HG02970 (cell line): Measurements from ENCODE around the gene FTCDNL1.

ENCODE experiments used
- ATAC-seq: cut with Tn5 transposase; IDR thresholded peaks from one replicate; pipeline ENCODE4 v1.9.1; 2021; ENCODE audit warnings: mild to moderate bottlenecking, moderate library complexity, moderate number of reproducible peaks; ENCODE audit not compliant: unreplicated experiment, low FRiP score

Gene FTCDNL1

GRCh38 chr2:199850718-199851500 lies at the start of gene FTCDNL1:
FTCDNL1 (minus strand) TSS chr2:199851192; CDS start chr2:199848962, 2,230 bp downstream.
- ATAC-seq, result peak; percentile 95

DNA sequence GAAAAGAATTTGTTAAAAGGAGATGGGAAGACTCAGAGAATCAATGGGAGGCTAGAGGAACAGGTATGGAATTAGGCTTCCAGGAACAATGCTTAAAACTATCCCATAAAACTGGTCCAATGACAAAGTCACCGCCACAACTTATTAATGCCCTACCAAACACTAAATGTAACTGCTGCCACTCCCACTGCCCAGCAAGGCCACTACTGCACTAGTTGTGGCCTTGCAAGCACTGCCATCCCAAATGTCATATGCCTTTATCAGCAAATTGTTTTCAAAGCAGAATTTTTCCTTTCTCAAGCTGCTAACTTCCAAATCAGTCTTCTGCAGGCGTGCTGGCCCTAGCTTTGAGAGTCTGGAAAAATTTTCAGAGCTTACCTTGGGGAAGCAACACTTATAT lies 45.6 kb upstream of the FTCDNL1 start:
- ATAC-seq, result no peak

DNA sequence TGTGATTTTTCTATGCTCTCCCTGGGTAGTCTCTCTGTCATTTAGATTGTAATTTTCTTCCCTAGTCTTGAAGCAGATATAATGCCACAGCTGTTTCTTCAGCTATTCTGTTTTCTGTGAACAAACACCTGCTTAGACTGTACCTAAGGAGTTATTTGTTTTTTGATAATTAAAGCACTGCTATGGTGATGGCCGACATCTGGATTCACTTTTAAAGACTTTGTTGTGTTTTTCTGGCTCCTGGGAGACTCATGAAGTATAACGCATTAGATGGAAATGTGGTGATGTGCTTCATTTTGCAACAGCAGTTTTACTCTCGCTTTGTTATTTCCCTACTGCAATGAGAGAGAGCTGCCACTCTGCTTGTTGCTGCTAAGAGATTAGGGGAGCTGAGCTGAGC lies 44.4 kb upstream of the FTCDNL1 start:
- ATAC-seq, result no peak

- ATAC-seq, result no peak
These were observed 32.7 kb upstream of the FTCDNL1 start for GRCh38 chr2:199883474-199884212.

GRCh38 chr2:199882667-199883066 lies 31.7 kb upstream of the FTCDNL1 start:
- no peak for ATAC-seq

DNA sequence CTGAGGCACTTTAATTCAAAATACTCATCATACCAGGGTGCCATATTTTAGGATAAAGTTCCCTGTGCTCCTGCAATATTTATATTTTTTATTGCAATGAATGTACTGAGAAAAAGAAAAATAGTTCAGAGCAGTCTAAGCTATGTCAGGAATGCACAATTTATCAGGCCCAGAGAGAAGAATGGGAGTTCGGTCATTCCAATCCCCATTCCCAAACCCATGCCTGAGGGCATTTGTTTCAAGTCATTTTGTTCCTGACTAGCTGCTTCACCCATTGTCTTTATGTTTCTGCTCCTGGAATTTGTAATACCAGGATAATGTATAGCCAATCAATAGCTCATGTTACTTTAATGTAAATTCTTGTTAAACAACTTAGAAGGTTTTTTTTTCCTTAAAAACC lies 24.4 kb upstream of the FTCDNL1 start:
- ATAC-seq, result no peak

DNA sequence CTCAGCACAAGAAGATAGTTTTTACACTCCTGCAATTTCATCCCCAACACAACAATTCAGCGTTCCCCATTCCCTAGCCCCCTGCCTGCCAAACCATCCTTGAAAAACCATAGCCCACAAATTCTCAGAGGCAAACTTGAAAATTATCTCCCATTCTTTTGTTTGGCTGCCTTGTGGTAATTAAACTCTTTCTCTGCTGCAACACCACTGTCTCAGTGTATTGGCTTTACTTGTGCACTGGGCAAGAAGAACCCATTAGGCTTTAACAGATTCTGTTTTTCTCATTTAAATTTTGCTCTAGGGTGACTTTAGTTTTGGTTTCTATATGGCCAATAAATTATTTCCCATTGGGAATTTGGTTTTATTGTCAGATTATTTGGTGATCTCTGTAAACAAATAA lies 23.2 kb upstream of the FTCDNL1 start:
- no peak for ATAC-seq

DNA sequence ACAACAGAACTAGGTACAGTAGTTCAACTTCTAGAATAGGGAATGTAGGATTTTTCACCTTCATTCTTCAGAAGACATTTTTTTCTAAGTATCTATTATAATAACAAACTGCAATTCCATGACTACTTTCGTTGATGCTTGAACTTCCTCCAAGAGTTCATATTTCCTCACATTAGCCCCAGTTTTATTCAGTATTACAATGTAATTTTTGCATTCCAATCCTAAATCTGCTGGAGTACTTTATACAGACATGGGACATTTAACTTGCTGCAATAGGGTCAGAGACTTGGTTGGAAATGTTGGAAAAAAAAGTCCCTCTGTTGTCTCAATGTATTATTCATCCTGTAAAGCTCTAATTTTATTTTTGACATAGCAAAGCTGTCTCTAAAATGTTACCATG lies 19.6 kb upstream of the FTCDNL1 start:
- ATAC-seq, result no peak

DNA sequence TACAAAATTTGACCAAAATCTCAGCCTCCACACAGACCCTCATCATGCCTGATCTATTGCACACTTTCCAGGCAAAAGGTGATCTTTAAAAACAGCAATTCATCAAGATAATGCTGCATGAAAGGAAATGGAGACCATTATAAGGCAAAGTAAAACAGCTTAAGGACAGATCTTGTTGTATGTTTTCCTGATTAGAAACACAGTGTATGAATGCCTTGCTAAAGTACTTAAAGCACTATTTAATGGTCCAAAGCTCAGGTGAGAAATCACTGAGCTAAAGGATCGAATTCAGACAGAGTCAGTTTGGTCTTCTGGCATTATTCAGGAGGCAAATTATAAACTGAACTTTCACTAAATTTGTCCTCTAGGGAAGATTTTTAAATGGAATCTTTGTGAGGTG lies 18.7 kb upstream of the FTCDNL1 start:
- no peak for ATAC-seq

GRCh38 chr2:199869227-199869541 lies 18.2 kb upstream of the FTCDNL1 start:
- no peak for ATAC-seq

DNA sequence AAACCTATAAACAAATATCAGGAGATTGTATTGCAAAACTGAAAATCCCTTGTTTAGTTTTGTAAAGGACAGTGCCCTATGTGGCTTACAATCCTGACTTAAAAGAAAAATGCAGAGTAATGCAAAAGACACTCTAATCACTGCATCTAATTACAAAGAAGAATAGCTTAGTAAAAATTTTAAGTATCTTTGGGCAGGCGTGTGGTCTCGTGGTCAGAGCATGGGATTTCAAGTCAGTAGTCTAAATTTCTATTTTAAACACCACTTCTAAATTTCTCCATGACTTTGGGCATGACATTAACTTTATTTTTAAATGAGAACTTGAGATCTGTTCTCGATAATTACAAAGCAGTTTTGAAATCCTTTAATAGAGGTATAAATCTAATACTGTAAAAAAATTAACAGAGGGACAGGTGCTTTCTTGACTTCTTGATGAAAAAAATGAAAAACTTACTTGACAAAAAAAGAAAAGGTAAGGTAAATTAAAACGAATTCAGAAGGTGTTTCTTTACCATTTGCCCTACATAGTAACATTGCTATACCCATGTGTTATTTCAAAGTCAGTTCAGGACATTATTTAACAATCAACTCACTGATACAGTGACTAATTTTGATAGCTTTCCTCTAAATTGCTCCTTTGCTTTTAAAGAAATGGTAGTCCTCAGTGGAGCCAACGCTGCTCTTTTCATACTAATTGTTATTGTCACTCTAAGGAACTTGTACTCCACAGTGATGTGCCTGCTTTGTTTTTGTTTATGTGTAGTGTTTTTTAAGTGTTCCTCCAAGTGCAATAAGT lies 17.6 kb upstream of the FTCDNL1 start:
- ATAC-seq, result no peak

DNA sequence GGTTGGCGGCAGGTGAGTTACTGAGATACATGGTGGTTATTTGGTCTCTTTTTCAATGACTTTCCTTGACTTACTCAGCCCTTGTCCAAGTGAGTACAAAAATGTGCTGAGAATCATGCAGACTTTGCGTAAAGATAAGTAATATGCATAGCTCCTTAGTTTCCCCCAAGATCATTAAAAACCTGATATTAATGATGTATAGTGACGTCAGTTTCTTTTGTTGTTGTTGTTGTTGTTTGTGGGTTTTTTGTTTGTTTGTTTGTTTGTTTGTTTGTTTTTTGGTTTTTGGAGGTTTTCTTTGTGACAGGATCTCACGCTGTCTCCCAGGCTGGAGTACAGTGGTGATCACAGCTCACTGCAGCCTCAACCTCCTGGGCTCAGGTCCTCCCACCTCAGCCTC lies 14.9 kb upstream of the FTCDNL1 start:
- no peak for ATAC-seq

DNA sequence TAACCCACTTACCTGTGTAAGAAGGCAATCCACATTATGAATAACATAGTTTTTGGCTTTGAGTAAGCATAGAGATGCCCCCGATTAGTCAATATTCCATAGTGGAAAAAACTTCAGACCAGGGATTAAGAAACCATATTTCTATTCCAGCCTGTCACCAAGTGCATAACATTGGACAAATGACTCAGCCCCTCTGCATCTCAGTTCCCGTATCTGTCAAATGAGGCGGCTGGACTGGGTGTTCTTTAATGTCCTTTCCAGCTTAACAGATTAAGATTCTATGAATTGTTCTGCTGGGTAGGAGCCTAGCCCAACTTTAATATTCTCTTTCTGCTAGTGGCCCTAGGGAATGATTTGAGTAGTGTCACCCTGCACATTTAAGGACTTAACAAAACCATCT lies 11.8 kb upstream of the FTCDNL1 start:
- no peak for ATAC-seq

DNA sequence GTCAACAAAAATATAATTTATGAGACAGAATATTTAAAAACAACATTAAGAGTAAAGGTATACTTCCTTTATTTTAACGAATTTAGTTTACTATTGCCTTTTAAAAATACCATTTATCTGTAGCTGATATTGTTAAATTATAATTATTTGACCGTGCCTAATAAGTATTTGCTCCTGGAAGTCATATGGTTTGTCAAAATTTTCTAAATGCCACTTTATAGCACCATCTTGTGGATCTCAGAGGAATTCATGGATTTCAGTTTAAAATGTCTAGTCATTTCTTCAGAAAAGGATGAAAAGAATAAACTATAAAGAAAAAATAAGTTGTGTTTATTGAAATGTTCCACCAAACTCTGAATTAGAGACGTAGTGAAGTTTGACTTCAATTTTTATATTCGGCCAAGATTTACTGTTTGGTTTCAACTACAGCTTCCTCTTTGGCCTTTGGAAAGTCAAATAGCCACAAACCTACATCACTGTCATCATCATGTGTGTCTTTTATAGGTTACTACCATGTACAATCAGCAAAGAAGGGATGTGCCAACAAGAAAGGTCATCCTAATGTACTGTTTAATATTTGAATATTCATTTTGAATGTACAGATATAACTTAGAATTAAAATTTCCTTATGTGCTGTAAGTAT lies 10.3 kb upstream of the FTCDNL1 start:
- ATAC-seq, result no peak

DNA sequence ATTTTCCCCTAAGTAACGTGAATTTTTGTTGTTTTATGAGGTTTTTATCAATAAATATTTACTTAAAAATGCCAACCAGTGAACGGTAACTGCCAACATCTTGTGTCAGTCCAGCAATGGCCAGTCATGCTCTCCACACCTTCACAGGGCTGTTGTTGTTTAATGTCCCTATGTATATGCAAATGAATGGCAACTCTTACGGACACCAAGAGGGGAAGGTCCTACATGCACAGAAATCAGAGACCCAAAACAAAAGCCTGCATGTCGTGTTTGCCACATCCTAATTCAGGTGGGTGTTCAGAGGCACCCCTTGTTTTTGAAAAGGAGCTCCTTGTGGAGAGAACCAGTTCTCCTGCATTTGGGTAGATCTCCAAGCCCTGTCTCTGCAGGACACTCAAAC lies 4.8 kb upstream of the FTCDNL1 start:
- ATAC-seq, result no peak

GRCh38 chr2:199851883-199852282 lies 891 bp upstream of the FTCDNL1 start:
- no peak for ATAC-seq

DNA sequence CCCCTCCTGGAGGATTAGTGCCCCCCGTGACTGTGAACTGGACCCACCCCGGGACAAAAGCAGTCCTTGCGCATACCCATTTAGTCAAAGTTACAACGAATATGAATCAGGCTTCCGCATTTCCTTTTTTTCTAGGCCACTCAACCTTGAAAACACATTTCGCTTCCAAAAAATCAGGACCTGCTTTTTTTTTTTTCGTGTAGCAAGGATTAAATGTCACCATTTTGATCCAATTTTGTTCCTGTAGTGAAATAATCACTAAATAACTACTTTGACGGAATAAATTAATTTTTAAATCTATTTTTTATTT lies 464 bp upstream of the FTCDNL1 start:
- no peak for ATAC-seq

GRCh38 chr2:199850218-199850717 lies 724 bp downstream of the FTCDNL1 start:
- no peak for ATAC-seq

DNA sequence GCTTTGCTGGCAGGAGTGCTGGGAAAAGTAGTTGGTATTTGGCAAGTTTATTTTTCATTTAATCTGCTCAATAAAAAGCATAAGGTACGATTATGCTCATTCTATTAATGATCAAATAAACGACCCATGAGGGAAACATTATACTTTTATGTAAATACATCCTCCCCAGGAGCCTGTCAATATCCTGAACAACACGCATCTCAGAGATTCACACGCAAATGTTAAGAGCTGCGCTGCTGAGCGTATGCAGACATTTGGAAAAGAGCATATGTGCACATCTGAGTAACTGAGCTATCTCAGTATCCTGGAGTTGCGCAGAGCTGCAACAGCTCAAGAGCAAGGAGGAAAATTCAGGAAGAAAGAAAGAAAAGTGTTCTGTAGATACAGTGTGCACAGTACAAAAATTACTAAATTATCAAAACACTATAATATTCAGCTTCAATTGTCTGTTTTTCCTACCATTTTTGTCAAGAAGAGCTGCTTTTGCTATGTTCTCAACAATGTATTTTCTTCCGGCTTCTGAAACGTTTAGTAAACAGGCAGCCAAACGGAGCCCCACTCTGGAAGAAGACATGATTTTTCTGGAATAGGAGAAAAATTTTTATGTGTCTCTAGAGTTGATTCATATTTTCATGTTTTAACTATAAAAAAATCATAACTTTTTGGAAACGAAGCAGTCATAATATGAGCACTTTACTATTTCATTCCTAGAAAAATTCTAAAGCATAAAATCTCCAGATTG lies 2.4 kb downstream of the FTCDNL1 start:
- ATAC-seq, result no peak

GRCh38 chr2:199847181-199847864 lies 3.7 kb downstream of the FTCDNL1 start:
- ATAC-seq, result no peak
